SKM-1 (cell line): ENCODE data around the gene PILRB.
"Not testable (repeated sequence)": the region's sequence is repeated elsewhere in the genome, so short reads cannot be mapped to it uniquely, and the experiment has no call there.

Source experiments
- DNase-seq: peaks from one replicate; lab custom pipeline; 2025; ENCODE audit not compliant: unreplicated experiment; lab: John Stamatoyannopoulos, UW

Gene PILRB

GRCh38 chr7:100353685-100354330 lies 4.1 kb upstream of the PILRB start:
- DNase-seq, result no peak

- DNase-seq, result no peak
These were observed 1.4 kb upstream of the PILRB start for GRCh38 chr7:100356416-100357068.

GRCh38 chr7:100357131-100357561 lies 771 bp upstream of the PILRB start:
- DNase-seq, result no peak

GRCh38 chr7:100358857-100359212 lies 918 bp downstream of the PILRB start:
- DNase-seq, result no peak

- peak; percentile 66 for DNase-seq
These were observed 2.4 kb downstream of the PILRB start for GRCh38 chr7:100360135-100360854.

- no peak for DNase-seq
These were observed 5.2 kb downstream of the PILRB start for GRCh38 chr7:100363098-100363497.

GRCh38 chr7:100363797-100364196 lies 5.9 kb downstream of the PILRB start:
- DNase-seq, result not testable (repeated sequence)

GRCh38 chr7:100364480-100364879 lies 6.6 kb downstream of the PILRB start:
- DNase-seq, result no peak

GRCh38 chr7:100365998-100366367 lies 8.1 kb downstream of the PILRB start:
- DNase-seq, result not testable (repeated sequence)

- DNase-seq, result no peak
These were observed 8.7 kb downstream of the PILRB start for GRCh38 chr7:100366411-100367250.

- no peak for DNase-seq
These were observed 9.3 kb downstream of the PILRB start for GRCh38 chr7:100367251-100367620.

- DNase-seq, result no peak
These were observed 10.0 kb downstream of the PILRB start for GRCh38 chr7:100367676-100368613.

- peak; percentile 95 for DNase-seq
These were observed 11.2 kb downstream of the PILRB start for GRCh38 chr7:100369105-100369504.

GRCh38 chr7:100370303-100370702 lies 12.4 kb downstream of the PILRB start:
- DNase-seq, result no peak

GRCh38 chr7:100370746-100371145 lies 12.8 kb downstream of the PILRB start:
- DNase-seq, result no peak

GRCh38 chr7:100371561-100372171 lies 13.7 kb downstream of the PILRB start:
- no peak for DNase-seq

GRCh38 chr7:100372256-100372655 lies 14.3 kb downstream of the PILRB start:
- peak; percentile 67 for DNase-seq

- no peak for DNase-seq
These were observed 14.8 kb downstream of the PILRB start for GRCh38 chr7:100372694-100373093.

GRCh38 chr7:100373261-100373831 lies 15.4 kb downstream of the PILRB start, which contains the start of gene PILRA:
PILRA (plus strand) TSS chr7:100373487; CDS start chr7:100373657, 170 bp downstream.
- peak; percentile 50 for DNase-seq
